ENCODE results near the gene UQCC2. TPM values are rescaled to one million over a fixed set of nuclear protein-coding genes. Genes with fewer than 3 reads are reported as not detected.

Gene UQCC2
- total RNA-seq, 1 donor from 2014 or later: 79.6 TPM

DNA sequence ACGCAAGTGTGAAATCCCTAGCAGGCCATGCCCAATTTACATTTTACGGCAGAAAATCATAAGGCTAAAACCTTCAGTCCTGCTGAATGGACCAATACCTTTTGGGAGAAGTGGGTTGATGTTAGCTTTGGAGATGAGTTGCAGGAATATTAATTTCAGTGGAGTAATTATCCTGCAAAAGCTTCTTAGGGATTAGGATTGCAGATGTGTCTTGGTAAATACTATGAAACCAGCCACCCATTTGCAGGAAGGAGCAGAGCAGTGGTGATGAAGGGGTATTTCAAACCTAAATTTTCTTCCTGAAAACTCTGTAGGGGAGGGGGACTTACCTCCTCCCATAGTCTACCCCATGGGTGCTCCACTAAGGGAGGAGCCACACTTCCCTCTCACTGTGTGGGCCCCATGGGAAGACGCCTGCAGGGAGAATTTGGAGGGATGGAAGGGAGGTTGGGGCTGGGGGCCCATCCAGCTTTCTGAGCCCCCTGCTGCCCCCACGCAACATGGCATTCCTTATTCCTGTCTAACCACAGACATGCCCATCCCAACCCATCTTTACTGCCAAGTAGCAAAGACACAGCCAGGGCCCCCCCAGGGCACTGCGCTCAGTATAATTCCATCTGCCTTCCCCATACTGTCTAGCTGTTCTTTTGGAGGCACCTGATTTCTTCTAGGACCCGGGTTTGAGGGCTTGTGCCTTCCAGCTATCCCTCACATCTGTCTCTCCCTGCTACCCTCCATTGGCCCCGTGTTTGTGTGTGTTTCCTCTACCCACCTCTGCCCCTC, 14.6 kb upstream of the UQCC2 start:
- intact Hi-C loops (cut with micrococcal nuclease): no loop called here

DNA sequence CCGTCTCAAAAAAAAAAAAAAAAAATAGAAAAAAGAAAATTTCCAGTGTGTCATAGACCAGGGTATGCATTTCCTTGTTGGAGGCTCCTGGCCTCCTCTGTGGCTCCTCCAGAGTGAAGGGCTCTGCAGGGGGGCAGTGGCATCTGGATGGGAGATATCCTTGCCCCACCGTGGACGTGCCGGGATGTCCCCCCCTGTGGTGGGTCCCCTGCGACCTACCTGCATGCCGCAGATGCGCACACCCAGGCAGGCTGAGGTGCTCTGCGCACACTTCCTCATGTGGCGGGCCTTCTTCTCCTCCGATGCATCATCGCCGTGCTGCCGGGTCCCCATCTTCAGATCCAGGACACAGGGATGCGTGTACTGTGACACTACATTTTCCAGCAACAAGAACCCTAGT, 13.7 kb upstream of the UQCC2 start:
- intact Hi-C loops (cut with micrococcal nuclease): no loop called here

DNA sequence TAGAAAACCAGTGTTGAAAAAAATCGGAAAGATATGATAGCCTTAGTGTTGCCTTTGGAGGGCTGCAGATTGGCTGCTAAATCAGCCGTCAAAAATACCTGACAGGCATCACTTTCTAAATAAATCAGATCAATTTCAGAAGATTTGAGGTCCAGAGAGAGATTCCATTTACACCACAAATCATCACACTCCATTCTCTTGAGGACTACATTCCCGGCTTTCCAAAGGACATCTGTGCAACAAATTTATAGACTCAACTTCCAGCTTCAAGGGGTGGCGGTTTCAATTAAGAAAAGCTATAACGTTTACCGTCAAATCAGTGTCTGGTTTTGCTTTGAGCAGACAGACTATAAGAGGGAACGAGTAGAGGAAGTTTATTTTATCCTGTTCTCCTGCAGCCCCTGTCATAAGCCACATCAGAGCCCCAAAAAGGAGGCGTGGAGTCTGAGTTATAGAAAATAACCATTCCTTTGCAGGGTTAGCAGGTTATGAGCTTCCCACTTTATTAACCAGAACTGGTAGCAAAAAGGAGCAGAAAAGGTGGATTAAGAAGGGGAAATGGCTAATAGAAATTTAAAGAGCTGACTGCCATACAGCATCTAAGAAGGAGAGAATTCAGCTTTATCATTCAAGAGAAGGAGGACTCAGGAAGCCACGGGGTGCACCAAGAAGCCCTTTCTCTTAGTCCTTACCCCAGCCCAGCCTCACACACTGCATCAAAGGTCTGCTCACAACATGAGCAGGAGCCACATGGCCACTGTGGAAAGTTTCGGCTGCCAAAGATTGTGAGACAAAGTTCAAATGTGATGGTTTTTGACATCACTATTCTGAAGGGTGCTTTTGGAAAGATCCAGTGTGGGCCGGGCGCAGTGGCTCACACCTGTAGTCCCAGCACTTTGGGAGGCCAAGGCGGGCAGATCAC, 12.9 kb upstream of the UQCC2 start:
- intact Hi-C loops (cut with micrococcal nuclease): no loop called here

DNA sequence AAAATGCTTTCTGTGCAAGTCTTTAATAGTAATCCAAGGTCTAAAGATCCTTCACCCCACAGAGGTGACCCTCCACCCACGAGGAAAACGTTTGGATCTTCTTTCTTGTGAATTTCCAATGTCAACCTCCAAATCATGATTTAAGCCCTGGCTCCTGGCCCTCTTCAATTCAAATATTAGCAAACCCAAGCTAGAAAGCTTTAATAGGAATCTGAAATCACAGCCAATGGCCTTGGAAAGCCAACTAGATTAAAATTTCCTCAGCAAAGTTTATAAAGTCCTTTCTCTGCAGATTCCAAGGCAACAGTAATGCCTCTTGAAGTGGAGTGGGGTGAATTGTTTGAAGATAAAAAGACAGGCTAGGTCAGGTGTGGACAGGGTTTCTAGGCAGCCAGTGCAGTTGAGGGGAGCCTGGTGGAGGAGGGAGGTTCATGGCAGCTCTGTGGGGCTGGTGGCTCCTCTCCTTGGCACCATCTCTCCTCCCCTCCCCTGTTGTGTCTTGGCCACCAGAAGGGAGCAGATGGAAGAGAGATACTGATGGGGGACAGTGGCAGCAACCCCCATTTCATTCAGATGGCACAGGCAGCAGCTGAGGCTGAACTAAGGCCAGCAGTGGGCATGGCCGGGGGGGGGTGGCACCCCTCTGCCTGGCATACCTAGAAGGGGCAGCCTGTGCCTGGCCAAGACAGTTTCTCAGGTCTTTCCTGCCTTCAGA, 12.0 kb upstream of the UQCC2 start:
- intact Hi-C loops (cut with micrococcal nuclease): no loop called here

DNA sequence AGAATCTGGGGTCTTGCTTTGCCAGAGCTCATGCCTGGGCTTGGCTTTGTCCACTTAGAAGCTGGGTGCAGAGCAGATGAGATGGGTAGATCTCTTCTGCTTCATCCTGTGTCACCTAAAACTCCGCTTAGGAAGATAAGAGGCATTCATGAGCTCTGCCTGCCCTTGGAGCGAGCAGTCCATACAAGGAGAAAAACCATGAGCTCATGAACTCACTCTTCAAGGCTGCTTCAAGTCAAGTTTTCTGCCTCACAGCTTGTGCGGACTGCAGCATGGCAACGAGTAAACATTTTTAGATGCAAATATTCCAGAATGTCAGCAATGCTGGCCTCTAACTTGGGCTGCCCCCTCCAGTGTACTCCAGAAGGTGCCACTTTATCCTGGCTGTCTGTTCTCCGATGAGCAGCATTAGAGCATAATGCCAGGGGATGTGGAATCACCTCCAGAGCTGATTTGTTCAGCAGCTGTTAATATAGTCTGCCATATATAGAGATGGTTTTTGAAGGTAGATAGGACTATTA, 10.7 kb upstream of the UQCC2 start:
- intact Hi-C loops (cut with micrococcal nuclease): no loop called here

DNA sequence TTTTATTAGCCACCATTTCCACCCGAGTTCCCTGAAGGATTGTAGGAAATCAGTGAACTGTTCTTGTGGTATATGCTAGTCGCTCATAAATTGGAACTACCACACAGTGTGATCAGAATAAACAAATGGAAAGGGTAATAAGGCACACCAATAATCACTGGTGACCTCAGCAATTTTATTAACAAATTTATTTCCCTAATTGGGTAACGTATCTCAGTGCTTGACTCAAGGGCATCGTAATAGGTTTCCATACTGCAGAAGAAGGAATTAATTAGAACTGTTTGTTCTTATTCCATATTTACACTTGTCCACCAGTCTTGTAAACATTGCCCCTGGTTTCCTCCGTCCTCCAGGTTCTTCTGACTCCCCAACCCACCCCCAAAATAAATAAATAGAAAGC, 10.0 kb upstream of the UQCC2 start:
- intact Hi-C loops (cut with micrococcal nuclease): no loop called here

DNA sequence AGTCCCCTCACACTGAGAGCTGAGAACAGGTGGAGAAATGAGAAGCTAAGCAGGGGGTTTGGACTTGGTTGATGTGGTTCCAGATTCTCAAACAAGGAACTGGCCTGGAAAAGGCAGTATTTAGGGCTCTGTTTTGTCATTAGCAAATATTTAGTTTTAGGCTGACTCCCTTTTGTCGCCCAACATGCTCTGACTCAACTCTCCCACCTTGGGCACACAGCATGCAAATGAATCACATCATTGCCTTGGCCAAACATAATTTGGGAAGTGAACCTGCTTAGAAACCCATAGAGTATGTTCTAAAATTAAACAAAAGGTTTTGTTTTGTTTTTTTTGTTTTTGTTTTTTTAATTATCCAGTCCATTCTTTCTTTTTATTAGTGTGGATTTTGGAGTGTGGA, 9.5 kb upstream of the UQCC2 start:
- intact Hi-C loops (cut with micrococcal nuclease): no loop called here

DNA sequence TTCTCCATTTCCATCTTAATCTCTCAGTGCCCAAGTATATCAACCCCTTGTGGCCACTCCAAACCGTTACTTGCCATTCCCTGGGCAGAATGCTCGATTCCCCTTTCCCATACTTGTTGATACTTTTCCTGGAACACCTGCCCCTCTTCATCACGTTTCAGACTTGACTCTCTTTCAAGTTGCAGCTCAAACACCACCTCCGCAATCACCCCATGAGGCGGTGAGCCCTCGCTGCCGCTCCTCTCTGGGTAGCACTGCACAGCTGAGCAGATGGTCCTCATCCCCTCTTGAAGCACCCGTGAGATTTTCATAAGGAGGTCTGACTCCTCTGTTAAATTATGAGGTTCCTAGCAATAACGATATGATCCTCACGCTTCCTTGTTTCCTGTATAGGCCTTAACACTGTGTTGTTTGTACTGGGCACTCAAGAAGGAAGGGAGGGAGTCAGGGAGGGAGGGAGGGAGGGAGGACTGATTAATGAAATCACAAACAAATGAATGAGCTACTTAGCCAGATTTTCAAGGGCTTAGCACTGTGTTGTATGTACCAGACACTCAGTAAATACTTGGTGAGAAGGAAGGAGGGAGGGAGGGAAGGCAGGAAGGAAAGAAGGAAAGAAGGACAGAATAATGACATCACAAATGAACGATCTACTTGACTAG, 8.0 kb upstream of the UQCC2 start:
- intact Hi-C loops (cut with micrococcal nuclease): no loop called here

DNA sequence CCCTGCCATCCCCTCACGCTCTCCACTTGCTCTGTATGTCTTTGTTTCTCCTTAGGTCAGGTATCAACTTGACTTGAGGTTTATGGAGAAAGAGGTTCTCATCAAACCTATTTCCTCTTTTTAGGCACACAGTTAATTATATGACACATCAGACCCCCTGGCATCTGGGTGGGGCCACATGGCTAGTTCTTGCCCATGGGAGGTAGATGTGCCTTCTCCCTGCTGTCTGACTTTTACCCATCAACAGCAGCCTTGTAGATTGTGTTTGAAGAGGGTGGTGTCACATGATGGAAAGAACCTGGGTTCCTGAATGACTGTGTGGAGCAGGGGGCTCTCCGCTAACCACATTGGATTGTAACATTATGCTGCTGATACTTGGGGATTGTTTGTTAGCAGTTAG, 7.2 kb upstream of the UQCC2 start:
- intact Hi-C loops (cut with micrococcal nuclease): no loop called here

DNA sequence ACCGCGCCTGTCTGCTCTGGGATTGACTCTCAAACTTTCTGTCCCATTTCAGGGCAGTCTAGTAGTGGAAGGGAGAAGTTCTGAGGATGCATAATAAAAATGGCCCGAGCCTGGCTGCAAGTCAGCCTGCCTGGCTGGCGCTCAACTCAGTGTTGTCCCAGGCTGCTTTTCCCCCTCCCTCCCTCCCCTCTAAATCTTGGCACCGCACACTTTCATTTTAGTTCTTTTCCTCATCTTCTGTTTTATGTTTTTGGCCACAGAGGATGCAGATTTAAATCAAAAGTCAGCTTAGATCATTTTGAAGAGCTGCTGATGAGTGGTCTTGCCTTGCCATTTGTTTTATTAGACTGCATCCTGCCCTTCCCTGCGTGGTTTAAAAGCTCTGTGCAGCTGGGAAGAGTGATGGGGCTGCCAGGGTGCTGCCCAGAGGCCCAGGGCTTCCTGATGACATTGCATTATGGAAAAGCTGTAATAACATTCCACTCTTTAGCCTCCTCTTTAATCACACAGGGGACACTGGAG, 6.5 kb upstream of the UQCC2 start:
- intact Hi-C loops (cut with micrococcal nuclease): no loop called here

DNA sequence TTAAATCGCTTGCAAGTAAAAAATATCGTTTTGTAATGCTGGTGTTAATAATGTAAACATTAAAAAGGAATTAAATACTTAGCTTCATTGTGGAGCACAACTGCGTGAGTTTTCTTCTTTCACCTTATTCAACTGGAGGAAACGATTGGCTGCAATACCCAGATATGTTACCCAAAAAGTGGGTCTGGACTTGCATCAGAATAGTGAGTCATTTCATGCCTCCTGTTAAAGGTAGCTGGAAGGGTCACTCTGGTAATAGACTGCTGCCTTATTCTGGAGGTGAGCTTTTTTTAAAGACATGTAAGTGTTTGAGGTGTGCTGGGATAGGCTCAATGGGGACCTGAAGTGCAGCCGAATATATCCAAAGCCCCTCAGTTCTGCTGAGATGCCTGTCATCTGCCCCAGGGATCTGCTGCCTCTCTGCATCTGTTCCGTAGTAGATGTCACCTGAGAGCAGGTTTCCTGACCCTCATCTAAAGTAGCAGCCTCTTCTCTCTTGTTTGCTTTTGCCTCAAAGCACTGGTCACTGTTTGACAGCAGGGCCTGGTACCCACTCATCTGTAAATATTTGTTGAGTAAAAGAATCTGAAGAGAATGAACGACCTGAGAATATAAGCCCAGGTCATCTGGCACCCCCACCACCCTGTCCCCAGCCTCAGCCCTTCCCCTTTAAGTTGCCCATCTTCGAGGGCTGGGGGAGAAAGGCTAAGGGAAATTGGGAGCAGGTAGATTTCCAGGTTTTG, 5.6 kb upstream of the UQCC2 start:
- intact Hi-C loops (cut with micrococcal nuclease): no loop called here

DNA sequence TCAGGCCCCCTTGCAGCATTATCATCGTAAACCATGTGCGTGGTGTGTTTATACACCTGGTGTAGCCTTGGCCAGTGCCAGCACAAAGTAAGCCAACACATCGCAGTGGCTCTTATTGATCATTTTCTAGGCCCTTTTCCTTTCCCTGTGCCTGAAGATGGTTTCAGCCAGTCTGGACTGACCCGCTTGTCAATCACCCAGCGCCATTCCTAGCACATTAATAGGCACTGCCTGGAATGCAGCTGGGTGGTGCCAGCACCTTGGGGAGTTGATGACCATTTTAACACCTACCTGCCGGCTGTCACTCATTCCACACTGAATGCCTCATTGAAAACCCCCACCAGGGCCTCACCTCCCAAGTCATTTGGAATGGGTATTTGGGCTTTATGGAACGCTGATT, 4.9 kb upstream of the UQCC2 start:
- intact Hi-C loops (cut with micrococcal nuclease): no loop called here

DNA sequence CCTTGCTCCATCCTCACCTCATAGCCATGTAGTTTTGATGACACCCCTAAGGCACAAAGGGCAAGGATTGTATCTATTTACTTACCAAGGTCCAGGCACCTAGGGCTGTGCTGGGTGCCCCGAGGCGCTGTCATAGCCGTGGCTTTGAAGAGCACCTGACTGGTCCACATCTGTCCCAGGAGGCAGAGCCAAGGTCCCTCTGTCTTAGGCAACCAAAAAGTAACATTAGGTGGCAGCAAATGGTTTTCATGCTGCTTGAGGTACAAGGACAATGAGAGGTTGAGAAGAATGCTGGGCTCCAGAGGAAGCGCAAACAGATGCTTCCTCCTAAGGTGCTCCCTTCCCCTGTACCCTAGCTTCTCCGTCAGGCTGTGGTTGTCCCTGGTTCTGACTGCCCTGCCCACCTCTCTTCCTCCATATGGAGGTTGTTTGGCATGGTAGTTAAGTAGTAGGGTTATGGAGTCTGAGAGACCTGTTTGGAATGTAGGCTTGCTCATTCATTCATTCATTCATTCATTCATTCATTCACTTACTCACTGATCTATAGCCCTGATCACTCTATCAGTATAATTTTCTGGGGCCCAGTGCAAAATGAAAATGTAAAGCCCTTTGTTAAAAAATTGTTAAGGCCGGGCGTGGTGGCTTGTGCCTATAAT, 3.0 kb upstream of the UQCC2 start:
- intact Hi-C loops (cut with micrococcal nuclease): loop anchor here (2.0 to 5.0 kb wide), 2 partner anchors 48 to 297 kb away; partner anchors contain the start of gene CUTA

DNA sequence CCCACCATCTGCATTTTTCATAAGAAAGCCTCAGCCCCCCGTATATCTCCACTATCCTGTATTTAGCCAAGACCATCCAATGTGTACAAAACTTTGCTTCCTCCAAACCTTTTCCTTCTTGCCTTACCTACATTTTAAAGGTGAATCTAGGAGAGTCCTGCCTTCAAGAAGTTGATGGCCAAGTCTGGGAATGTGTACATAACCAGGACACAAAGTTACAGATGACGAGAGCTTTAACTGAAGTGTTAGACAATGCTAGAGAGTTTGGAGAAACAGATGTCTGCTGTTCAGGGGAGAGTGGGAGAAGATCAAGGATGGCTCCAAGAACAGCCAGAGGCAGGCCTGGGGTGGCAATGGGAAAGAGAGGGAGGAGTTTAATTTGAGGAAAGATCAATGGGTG, 2.3 kb upstream of the UQCC2 start:
- intact Hi-C loops (cut with micrococcal nuclease): loop anchor here (2.0 to 5.0 kb wide), 2 partner anchors 49 to 296 kb away; partner anchors contain the start of gene CUTA

DNA sequence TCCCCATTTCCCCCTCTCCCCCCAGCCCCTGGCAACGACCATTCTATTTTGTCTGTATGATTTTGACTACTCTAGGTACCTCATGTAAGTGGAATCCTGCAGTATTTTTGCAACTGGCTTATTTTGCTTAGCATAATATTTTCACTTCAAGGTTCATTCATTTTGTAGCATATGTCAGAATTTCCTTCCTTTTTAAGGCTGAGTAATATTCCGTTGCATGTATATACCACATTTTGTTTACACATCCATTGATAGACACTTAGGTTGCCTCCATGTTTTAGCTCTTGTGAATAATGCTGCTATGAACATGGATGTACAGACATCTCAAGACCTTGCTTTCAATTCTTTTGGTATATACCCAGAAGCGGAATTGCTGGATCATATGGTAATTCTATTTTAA, 1.4 kb upstream of the UQCC2 start:
- intact Hi-C loops (cut with micrococcal nuclease): loop anchor here (5.0 kb wide), 1 partner anchor 296 kb away; the partner anchor contains the start of gene CUTA

DNA sequence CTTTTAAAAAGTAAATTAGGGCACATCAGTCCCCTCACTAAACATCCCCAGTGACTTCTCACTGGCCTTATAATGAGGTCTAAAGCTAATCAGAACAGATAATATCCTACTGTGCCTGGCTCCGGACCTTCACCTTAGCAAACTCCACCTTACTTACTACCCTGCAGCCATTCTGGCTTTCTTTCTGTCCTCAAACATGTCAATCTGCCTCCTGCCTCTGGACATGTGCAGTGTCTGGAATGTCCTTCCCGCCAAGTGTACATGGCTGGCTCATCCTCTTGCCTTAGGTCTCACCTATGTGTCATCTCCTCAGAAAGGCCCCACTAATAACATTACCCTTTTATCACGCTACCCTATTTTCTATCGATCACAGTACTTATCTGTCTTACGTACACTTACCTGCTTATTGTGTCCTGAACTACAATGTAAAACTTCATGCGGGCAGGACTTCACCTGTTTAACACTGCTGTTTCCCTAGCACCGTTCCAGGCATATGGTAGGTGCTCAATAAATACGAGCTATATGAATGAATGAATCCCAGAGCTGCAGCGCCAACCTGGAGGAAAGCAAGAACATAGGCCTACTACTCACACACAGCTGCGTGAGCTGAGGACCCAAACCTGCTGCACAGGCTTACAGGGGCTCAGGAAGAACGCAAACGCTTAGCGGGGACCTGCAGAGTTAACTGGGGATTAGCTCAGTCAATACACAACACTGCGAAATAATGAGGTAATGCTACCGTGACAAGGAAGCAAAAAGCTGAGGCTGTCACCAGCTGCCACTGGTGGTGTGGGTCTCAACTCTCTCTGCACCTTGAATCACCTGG, 991 bp downstream of the UQCC2 start:
- intact Hi-C loops (cut with micrococcal nuclease): loop anchor here (1.0 to 5.0 kb wide), 11 partner anchors 10 to 439 kb away; partner anchors contain the start of genes CUTA, ITPR3, KIFC1 and LEMD2

DNA sequence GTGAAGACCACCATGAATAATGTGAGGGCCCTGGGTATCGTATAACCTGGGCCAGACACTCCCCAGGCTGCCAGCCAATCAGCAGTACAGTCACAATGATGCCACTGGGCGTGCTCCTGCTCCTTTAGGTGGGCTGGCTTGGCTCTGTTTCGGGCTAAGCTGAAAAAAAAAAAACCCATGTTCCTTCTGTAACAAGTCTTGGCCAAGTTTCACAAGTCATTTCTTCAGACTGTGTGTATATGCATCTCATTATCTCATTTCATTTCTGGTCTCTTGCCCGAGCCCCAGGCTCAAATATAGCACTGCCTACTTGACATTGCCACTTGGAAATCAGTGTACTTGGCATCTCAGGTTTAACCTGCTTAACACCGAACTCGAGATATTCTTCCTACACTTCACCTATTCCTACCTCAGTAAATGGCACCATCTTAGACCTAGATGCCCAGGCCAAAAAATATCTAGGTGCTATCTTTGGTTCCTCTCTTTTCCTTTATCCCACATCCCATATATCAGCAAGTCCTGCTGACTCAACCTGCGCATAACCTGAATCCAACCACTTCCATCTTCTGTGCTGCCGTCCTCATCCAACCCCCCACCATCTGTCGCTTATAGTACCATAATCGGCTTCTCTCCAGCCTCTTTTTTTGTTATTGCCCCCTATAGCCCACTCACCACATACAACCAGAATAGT, 1.8 kb downstream of the UQCC2 start:
- intact Hi-C loops (cut with micrococcal nuclease): loop anchor here (2.0 to 5.0 kb wide), 2 partner anchors 125 to 292 kb away; partner anchors contain the start of gene CUTA
